ENCODE data around the gene TSHZ2.

Gene TSHZ2

DNA sequence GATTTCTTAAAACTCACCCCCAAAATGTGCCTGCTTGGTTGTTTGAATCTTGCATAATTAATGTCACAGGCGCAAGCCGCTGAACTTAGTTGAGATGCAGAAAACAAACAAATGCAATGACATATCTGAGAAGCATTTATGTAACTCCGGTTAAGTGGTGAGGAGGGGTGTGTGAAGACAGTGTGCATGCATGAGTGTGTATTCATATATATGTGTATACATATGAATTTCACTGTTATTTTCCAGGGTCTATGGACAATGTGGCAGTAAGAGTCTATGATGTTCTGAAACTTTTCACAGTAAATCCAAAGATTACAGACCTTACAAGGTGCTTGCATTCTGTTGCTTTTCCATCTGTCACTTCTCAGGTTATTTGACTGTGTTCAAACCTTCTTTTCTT, 518.5 kb downstream of the TSHZ2 start:
- Histone ChIP-seq H3K4me2 (no peak overlapping the region), H3K79me2 (ENCODE audit: insufficient read depth, low read depth) (no peaks in the 10 kb centered on the region)

DNA sequence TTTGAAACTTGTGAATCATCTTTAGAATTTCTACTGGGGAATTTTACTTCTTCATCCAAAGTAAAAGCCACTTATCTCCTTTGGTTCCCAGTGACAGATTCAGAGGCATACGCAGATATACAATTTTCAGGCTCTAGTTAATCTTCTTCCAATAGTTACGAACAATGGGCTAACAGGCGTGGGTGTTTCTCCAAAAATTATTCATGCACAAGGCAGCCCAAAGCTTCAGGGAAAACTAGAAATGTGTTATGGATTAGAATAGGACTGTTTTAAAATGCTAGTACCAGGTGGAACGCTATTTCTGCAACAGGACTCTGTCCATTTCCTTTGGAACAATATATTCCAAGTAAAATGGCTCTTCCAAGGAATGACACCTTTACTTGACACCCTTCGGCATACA, 519.3 kb downstream of the TSHZ2 start:
- Histone ChIP-seq H3K4me3 (IDR thresholded peaks at IDR 0.05; ENCODE audit: insufficient read depth, low read depth, low read length) (no peak overlapping the region), H3K79me2 (ENCODE audit: insufficient read depth, low read depth) (no peaks in the 10 kb centered on the region), H3K27me3 (ENCODE audit: insufficient read depth, low read depth) (no peaks in the 10 kb centered on the region), H3K4me1 (ENCODE audit: low read depth, poor library complexity, severe bottlenecking) (no peaks in the 10 kb centered on the region), H2AFZ (ENCODE audit: low read depth) (no peak overlapping the region), H3K4me2 (no peak overlapping the region), H3K36me3 (ENCODE audit: insufficient read depth) (no peaks in the 10 kb centered on the region), H3K27ac (no peak overlapping the region), H4K20me1 (ENCODE audit: insufficient read depth) (no peaks in the 10 kb centered on the region), H3K9ac (no peak overlapping the region)
- TF ChIP-seq, protein P1, sequence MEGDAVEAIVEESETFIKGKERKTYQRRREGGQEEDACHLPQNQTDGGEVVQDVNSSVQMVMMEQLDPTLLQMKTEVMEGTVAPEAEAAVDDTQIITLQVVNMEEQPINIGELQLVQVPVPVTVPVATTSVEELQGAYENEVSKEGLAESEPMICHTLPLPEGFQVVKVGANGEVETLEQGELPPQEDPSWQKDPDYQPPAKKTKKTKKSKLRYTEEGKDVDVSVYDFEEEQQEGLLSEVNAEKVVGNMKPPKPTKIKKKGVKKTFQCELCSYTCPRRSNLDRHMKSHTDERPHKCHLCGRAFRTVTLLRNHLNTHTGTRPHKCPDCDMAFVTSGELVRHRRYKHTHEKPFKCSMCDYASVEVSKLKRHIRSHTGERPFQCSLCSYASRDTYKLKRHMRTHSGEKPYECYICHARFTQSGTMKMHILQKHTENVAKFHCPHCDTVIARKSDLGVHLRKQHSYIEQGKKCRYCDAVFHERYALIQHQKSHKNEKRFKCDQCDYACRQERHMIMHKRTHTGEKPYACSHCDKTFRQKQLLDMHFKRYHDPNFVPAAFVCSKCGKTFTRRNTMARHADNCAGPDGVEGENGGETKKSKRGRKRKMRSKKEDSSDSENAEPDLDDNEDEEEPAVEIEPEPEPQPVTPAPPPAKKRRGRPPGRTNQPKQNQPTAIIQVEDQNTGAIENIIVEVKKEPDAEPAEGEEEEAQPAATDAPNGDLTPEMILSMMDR (conservative IDR thresholded peaks at IDR 0.05; ENCODE audit: low read depth, low read length), result no peak

More for the DNA sequence above, 518.5 kb downstream of the TSHZ2 start:
- H4K20me1 ChIP-seq (ENCODE audit: insufficient read depth), result no peaks in the 10 kb centered on the region
- no peak overlapping the region for H3K9ac ChIP-seq
- H3K4me3 ChIP-seq (IDR thresholded peaks at IDR 0.05; ENCODE audit: insufficient read depth, low read depth, low read length), result no peak overlapping the region
- TF ChIP-seq, protein P1 (conservative IDR thresholded peaks at IDR 0.05; ENCODE audit: low read depth, low read length), result no peak
- H2AFZ ChIP-seq (ENCODE audit: low read depth), result no peak overlapping the region
- H3K4me1 ChIP-seq (ENCODE audit: low read depth, poor library complexity, severe bottlenecking), result no peaks in the 10 kb centered on the region
- H3K27ac ChIP-seq, result no peak overlapping the region
- no peaks in the 10 kb centered on the region for H3K36me3 ChIP-seq (ENCODE audit: insufficient read depth)
- H3K27me3 ChIP-seq (ENCODE audit: insufficient read depth, low read depth), result no peaks in the 10 kb centered on the region

DNA sequence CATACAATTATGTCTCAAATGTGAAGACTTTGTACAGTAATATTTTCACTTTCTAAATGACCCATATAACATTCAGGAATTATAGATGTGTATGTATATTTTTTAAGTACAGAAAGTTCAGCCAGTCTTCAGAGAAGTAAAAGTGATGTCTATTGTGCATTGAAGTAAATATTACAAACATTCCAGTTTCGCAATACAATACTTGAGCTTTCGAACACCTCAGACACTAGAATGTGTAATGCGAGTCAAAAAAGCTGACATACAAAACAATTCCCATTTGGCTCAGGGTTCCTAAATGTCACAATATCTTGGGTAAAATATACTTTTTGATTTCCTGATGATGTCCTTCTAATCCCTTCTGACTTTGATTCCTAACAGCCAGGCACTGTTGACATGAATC, 520.1 kb downstream of the TSHZ2 start:
- H3K27me3 ChIP-seq (ENCODE audit: insufficient read depth, low read depth), result no peaks in the 10 kb centered on the region
- H2AFZ ChIP-seq (ENCODE audit: low read depth), result no peak overlapping the region
- no peak overlapping the region for H3K9ac ChIP-seq
- H3K4me3 ChIP-seq (IDR thresholded peaks at IDR 0.05; ENCODE audit: insufficient read depth, low read depth, low read length), result no peak overlapping the region
- TF ChIP-seq, protein P1 (conservative IDR thresholded peaks at IDR 0.05; ENCODE audit: low read depth, low read length), result no peak
- H3K27ac ChIP-seq, result no peak overlapping the region
- H3K36me3 ChIP-seq (ENCODE audit: insufficient read depth), result no peaks in the 10 kb centered on the region
- no peak overlapping the region for H3K4me2 ChIP-seq
- no peaks in the 10 kb centered on the region for H3K4me1 ChIP-seq (ENCODE audit: low read depth, poor library complexity, severe bottlenecking)
- H3K79me2 ChIP-seq (ENCODE audit: insufficient read depth, low read depth), result no peaks in the 10 kb centered on the region
- no peaks in the 10 kb centered on the region for H4K20me1 ChIP-seq (ENCODE audit: insufficient read depth)

- Histone ChIP-seq H3K4me2 (no peak overlapping the region), H4K20me1 (ENCODE audit: insufficient read depth) (no peaks in the 10 kb centered on the region), H3K4me1 (ENCODE audit: low read depth, poor library complexity, severe bottlenecking) (no peaks in the 10 kb centered on the region), H3K36me3 (ENCODE audit: insufficient read depth) (no peaks in the 10 kb centered on the region), H3K27ac (no peak overlapping the region), H3K79me2 (ENCODE audit: insufficient read depth, low read depth) (no peaks in the 10 kb centered on the region), H3K27me3 (ENCODE audit: insufficient read depth, low read depth) (no peaks in the 10 kb centered on the region), H3K4me3 (IDR thresholded peaks at IDR 0.05; ENCODE audit: insufficient read depth, low read depth, low read length) (no peak overlapping the region), H3K9ac (no peak overlapping the region), H2AFZ (ENCODE audit: low read depth) (no peak overlapping the region)
- TF ChIP-seq, protein P1 (conservative IDR thresholded peaks at IDR 0.05; ENCODE audit: low read depth, low read length), result no peak
Observed at GRCh38 chr20:53493311-53493857, 521.2 kb downstream of the TSHZ2 start.
